A673 (cell line): ENCODE results near the gene USP20. TPM values are rescaled to one million over a fixed set of nuclear protein-coding genes. Genes with fewer than 3 reads are reported as not detected.

Source experiments
- BruUV-seq: library from RNA; stranded (reverse); fragments of 400-500 nt; replicated peaks from 2 replicates; lab custom pipeline; 2021; lab: Mats Ljungman, UMichigan
- CTCF ChIA-PET: fragments of 300-600 bp; sonication (Branson Sonifier 250); formaldehyde crosslinking; loops from one replicate; lab custom pipeline; 2022; ENCODE audit warnings: antibody characterized with exemption; lab: Charles Lee
- POLR2A ChIA-PET: fragments of 300-600 bp; sonication (Branson Sonifier 250); formaldehyde crosslinking; loops from one replicate; lab custom pipeline; 2022; ENCODE audit warnings: antibody characterized with exemption; ENCODE audit not compliant: low non-redundant PET; lab: Charles Lee
- DNase-seq: peaks from one replicate; pipeline ENCODE4 v3.0.0-alpha.2; 2015; ENCODE audit warnings: low spot score
- H3K27ac ChIP-seq: fragments of 200-600 bp; sonication (generic); 2 replicates; pipeline ENCODE4 v1.5.1; 2016; ENCODE audit warnings: mixed run types, low read depth, mild to moderate bottlenecking, mixed read lengths, antibody characterized with exemption, low read length; ENCODE audit not compliant: poor library complexity, severe bottlenecking
- H3K27me3 ChIP-seq: fragments of 200-600 bp; sonication (generic); replicated peaks from 2 replicates; pipeline ENCODE4 v1.6.1; 2017; ENCODE audit warnings: mixed run types, low read depth, mild to moderate bottlenecking, mixed read lengths, antibody characterized with exemption, low read length; ENCODE audit not compliant: insufficient read depth, poor library complexity
- H3K36me3 ChIP-seq: fragments of 200-600 bp; sonication (generic); 2 replicates; pipeline ENCODE4 v1.6.1; 2016; ENCODE audit warnings: mixed run types, mild to moderate bottlenecking, mixed read lengths, antibody characterized with exemption, low read length; ENCODE audit not compliant: insufficient read depth, poor library complexity, severe bottlenecking
- H3K4me1 ChIP-seq: fragments of 200-600 bp; sonication (generic); 2 replicates; pipeline ENCODE4 v1.6.1; 2017; ENCODE audit warnings: mixed run types, mild to moderate bottlenecking, mixed read lengths, antibody characterized with exemption, low read length; ENCODE audit not compliant: insufficient read depth, poor library complexity, severe bottlenecking
- H3K4me3 ChIP-seq: fragments of 200-600 bp; sonication (generic); 2 replicates; pipeline ENCODE4 v1.5.1; 2016; ENCODE audit warnings: low read depth, mixed run types, mild to moderate bottlenecking, mixed read lengths, low read length; ENCODE audit not compliant: poor library complexity, severe bottlenecking
- H3K9me3 ChIP-seq: fragments of 200-600 bp; sonication (generic); 2 replicates; pipeline ENCODE4 v1.6.1; 2016; ENCODE audit warnings: mixed run types, low read depth, mild to moderate bottlenecking, mixed read lengths, antibody characterized with exemption, low read length; ENCODE audit not compliant: poor library complexity, severe bottlenecking
- EZH2 ChIP-seq: fragments of 200-600 bp; sonication (generic); IDR thresholded peaks from 2 replicates; pipeline ENCODE4 v1.6.1; 2017; ENCODE audit warnings: borderline replicate concordance, low read depth, mild to moderate bottlenecking, mixed read lengths, antibody characterized with exemption, low read length; ENCODE audit not compliant: poor library complexity, severe bottlenecking
- intact Hi-C: fragments of 100-400 bp; cut with micrococcal nuclease; formaldehyde crosslinking; loops from one replicate; pipeline ENCODE4 v1.10.0; 2022; ENCODE audit not compliant: unreplicated experiment
- total RNA-seq: library from RNA; stranded (reverse); gene quantifications from 2 replicates; pipeline ENCODE4 v1.2.3, GENCODE V29; 2021
- TF ChIP-seq, protein P1 (sequence below): fragments of 300-800, 200-600 bp; sonication (generic); conservative IDR thresholded peaks from 2 replicates; pipeline ENCODE4 v1.5.1; 2017; ENCODE audit warnings: low read depth, mild to moderate bottlenecking, antibody characterized with exemption, low read length, moderate library complexity, mixed read lengths

Gene USP20
- total RNA-seq, 1 experiment from 2014 or later: 17.1 TPM

DNA sequence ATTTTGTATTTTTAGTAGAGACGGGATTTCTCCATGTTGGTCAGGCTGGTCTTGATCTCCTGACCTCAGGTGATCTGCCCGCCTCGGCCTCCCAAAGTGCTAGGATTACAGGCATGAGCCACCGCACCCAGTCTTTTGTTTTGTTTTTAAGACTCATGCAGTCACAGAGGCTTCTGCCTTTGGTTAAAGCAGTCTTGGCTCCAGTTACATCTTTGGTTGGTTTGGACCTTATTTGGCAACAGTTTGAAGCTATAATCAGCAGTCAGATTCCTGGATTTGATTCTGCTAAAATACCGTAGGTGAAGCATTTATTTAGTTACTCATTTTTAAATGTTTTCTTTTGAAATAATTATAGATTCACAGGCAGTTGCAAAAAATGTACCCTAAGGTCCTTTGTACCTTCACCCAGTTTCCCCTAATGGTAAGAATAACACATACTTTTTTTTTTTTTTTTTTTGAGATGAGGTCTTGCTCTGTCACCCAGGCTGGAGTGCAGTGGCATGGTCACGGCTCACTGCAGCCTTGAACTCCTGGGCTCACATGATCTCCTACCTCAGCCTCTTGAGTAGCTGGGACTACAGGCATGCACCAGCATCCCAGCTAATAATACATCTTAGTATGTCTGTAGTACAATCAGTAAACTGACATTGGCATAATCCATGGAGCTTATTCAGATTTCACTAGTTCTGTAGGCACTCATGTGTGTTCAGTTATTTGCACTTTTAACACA lies 15.7 kb downstream of the USP20 start:
- H3K9me3 ChIP-seq: no peaks in the 10 kb centered on the region
- DNase-seq: no peak
- TF ChIP-seq, protein P1, sequence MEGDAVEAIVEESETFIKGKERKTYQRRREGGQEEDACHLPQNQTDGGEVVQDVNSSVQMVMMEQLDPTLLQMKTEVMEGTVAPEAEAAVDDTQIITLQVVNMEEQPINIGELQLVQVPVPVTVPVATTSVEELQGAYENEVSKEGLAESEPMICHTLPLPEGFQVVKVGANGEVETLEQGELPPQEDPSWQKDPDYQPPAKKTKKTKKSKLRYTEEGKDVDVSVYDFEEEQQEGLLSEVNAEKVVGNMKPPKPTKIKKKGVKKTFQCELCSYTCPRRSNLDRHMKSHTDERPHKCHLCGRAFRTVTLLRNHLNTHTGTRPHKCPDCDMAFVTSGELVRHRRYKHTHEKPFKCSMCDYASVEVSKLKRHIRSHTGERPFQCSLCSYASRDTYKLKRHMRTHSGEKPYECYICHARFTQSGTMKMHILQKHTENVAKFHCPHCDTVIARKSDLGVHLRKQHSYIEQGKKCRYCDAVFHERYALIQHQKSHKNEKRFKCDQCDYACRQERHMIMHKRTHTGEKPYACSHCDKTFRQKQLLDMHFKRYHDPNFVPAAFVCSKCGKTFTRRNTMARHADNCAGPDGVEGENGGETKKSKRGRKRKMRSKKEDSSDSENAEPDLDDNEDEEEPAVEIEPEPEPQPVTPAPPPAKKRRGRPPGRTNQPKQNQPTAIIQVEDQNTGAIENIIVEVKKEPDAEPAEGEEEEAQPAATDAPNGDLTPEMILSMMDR: no peak
- TF ChIP-seq EZH2: no peak
- no peak overlapping the region for H3K27ac ChIP-seq
- ChIA-PET CTCF (no interaction called here), POLR2A (no interaction called here)
- intact Hi-C loops: no loop called here
- no peak overlapping the region for H3K4me3 ChIP-seq
- H3K36me3 ChIP-seq: peaks cover 13% of the 10 kb centered on the region
- BruUV-seq: no TSS peak
- no peaks in the 10 kb centered on the region for H3K4me1 ChIP-seq
- no peaks in the 10 kb centered on the region for H3K27me3 ChIP-seq

DNA sequence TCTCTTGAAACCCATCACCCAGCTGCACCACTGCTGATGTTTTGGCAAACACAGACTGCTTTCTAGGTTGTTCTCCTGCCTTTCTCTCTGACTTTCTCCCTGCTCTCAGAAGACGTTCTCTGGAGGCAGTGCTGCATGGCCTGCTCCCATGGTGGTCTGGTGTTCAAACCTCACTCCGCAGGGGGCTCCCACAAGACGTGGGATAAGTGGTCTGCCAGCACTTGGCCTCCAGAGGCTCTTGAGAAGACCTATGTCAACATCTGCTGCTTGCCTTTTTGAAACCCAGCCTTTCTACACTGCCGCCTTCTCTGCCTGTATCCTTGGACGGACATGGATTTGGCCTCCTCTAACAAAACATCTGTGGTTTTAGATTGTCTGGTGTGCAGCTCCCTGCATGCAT lies 16.6 kb downstream of the USP20 start:
- POLR2A ChIA-PET: no interaction called here
- H3K27me3 ChIP-seq: no peaks in the 10 kb centered on the region
- no TSS peak for BruUV-seq
- intact Hi-C loops: no loop called here
- TF ChIP-seq, protein P1: no peak
- no peak for TF ChIP-seq EZH2
- H3K36me3 ChIP-seq: peaks cover 13% of the 10 kb centered on the region
- no peak for DNase-seq
- H3K4me3 ChIP-seq: no peak overlapping the region
- no peaks in the 10 kb centered on the region for H3K9me3 ChIP-seq
- CTCF ChIA-PET: no interaction called here
- no peak overlapping the region for H3K27ac ChIP-seq
- H3K4me1 ChIP-seq: no peaks in the 10 kb centered on the region

DNA sequence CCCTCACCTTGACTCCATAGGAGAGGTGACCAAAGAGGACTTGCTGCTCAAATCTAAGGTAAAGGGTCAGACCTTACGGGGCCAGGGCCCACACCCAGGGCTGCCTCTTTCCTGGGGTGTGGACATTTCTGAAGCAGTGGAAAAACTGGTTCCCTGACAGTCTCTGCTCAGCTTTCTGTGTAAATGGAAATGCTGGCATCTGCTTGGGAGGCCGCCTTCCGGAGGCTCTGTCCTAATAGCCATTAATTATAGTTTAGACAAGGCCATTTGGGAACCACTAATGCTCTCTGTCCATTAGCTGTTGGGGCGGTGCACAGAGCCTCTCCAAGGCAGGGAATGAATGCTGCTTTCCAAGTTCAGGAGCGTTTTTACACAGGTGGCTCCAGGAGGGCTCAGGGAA lies 17.3 kb downstream of the USP20 start:
- POLR2A ChIA-PET: no interaction called here

More for the DNA sequence above, 17.3 kb downstream of the USP20 start:
- H3K36me3 ChIP-seq: peaks cover 13% of the 10 kb centered on the region
- no peaks in the 10 kb centered on the region for H3K4me1 ChIP-seq
- CTCF ChIA-PET: no interaction called here
- no peak for DNase-seq
- no peaks in the 10 kb centered on the region for H3K27me3 ChIP-seq
- H3K9me3 ChIP-seq: no peaks in the 10 kb centered on the region
- no peak for TF ChIP-seq EZH2
- TF ChIP-seq, protein P1: no peak
- no peak overlapping the region for H3K27ac ChIP-seq
- H3K4me3 ChIP-seq: no peak overlapping the region
- intact Hi-C loops: no loop called here
- no TSS peak for BruUV-seq
